ENCODE data around the gene EPS8L1.

The EPS8L1 gene

GRCh38 chr19:55092423-55093318 lies 17.0 kb downstream of the EPS8L1 start:
- Histone ChIP-seq H2AFZ (ENCODE audit: low read length) (no peak overlapping the region), H3K9me3 (ENCODE audit: insufficient read depth, low read depth, low read length) (no peaks in the 10 kb centered on the region), H3K4me2 (ENCODE audit: low read depth, low read length, poor library complexity, severe bottlenecking) (no peak overlapping the region), H3K4me3 (ENCODE audit: low read length, poor library complexity, severe bottlenecking) (no peak overlapping the region), H4K20me1 (ENCODE audit: insufficient read depth, low read length, poor library complexity, severe bottlenecking) (no peaks in the 10 kb centered on the region), H3F3A (ENCODE audit: low read depth) (no peaks in the 10 kb centered on the region), H3K27me3 (ENCODE audit: insufficient read depth, low read length, poor library complexity, severe bottlenecking) (no peaks in the 10 kb centered on the region), H3K36me3 (ENCODE audit: insufficient read depth, low read length) (peaks cover 22% of the 10 kb centered on the region; the same call in 1 of the 2 replicates), H3K9ac (ENCODE audit: low read depth, low read length, poor library complexity, severe bottlenecking) (no peak overlapping the region), H3K79me2 (ENCODE audit: insufficient read depth, low read length) (no peaks in the 10 kb centered on the region), H3K9me2 (replicated peaks; ENCODE audit: low read depth, low read length) (no peaks in the 10 kb centered on the region), H3K4me1 (ENCODE audit: insufficient read depth, low read length, poor library complexity, severe bottlenecking) (no peaks in the 10 kb centered on the region)
- no peak for TF ChIP-seq EZH2phosphoT487 (IDR thresholded peaks at IDR 0.05; ENCODE audit: borderline replicate concordance)
- TF ChIP-seq CTCF (conservative IDR thresholded peaks at IDR 0.05; ENCODE audit: low read length): no peak

GRCh38 chr19:55094456-55095259 lies 19.0 kb downstream of the EPS8L1 start:
- no peaks in the 10 kb centered on the region for H3K9me2 ChIP-seq (replicated peaks; ENCODE audit: low read depth, low read length)
- H4K20me1 ChIP-seq (ENCODE audit: insufficient read depth, low read length, poor library complexity, severe bottlenecking): no peaks in the 10 kb centered on the region
- no peaks in the 10 kb centered on the region for H3F3A ChIP-seq (ENCODE audit: low read depth)
- no peaks in the 10 kb centered on the region for H3K27me3 ChIP-seq (ENCODE audit: insufficient read depth, low read length, poor library complexity, severe bottlenecking)
- H3K9ac ChIP-seq (ENCODE audit: low read depth, low read length, poor library complexity, severe bottlenecking): no peak overlapping the region
- H3K36me3 ChIP-seq (ENCODE audit: insufficient read depth, low read length): peaks cover 22% of the 10 kb centered on the region; the same call in 1 of the 2 replicates
- TF ChIP-seq EZH2phosphoT487 (IDR thresholded peaks at IDR 0.05; ENCODE audit: borderline replicate concordance) (no peak), CTCF (conservative IDR thresholded peaks at IDR 0.05; ENCODE audit: low read length) (no peak)
- no peak overlapping the region for H3K4me2 ChIP-seq (ENCODE audit: low read depth, low read length, poor library complexity, severe bottlenecking)
- no peaks in the 10 kb centered on the region for H3K4me1 ChIP-seq (ENCODE audit: insufficient read depth, low read length, poor library complexity, severe bottlenecking)
- H3K4me3 ChIP-seq (ENCODE audit: low read length, poor library complexity, severe bottlenecking): no peak overlapping the region
- no peaks in the 10 kb centered on the region for H3K79me2 ChIP-seq (ENCODE audit: insufficient read depth, low read length)
- H2AFZ ChIP-seq (ENCODE audit: low read length): no peak overlapping the region
- H3K9me3 ChIP-seq (ENCODE audit: insufficient read depth, low read depth, low read length): no peaks in the 10 kb centered on the region

- TF ChIP-seq EZH2phosphoT487 (IDR thresholded peaks at IDR 0.05; ENCODE audit: borderline replicate concordance) (no peak), CTCF (conservative IDR thresholded peaks at IDR 0.05; ENCODE audit: low read length) (no peak)
- H2AFZ ChIP-seq (ENCODE audit: low read length): no peak overlapping the region
- no peaks in the 10 kb centered on the region for H3K4me1 ChIP-seq (ENCODE audit: insufficient read depth, low read length, poor library complexity, severe bottlenecking)
- H4K20me1 ChIP-seq (ENCODE audit: insufficient read depth, low read length, poor library complexity, severe bottlenecking): no peaks in the 10 kb centered on the region
- no peaks in the 10 kb centered on the region for H3F3A ChIP-seq (ENCODE audit: low read depth)
- no peaks in the 10 kb centered on the region for H3K9me2 ChIP-seq (replicated peaks; ENCODE audit: low read depth, low read length)
- H3K36me3 ChIP-seq (ENCODE audit: insufficient read depth, low read length): peaks cover 22% of the 10 kb centered on the region; the same call in 1 of the 2 replicates
- no peak overlapping the region for H3K4me2 ChIP-seq (ENCODE audit: low read depth, low read length, poor library complexity, severe bottlenecking)
- H3K27me3 ChIP-seq (ENCODE audit: insufficient read depth, low read length, poor library complexity, severe bottlenecking): no peaks in the 10 kb centered on the region
- H3K4me3 ChIP-seq (ENCODE audit: low read length, poor library complexity, severe bottlenecking): no peak overlapping the region
- no peaks in the 10 kb centered on the region for H3K9me3 ChIP-seq (ENCODE audit: insufficient read depth, low read depth, low read length)
- no peaks in the 10 kb centered on the region for H3K79me2 ChIP-seq (ENCODE audit: insufficient read depth, low read length)
- no peak overlapping the region for H3K9ac ChIP-seq (ENCODE audit: low read depth, low read length, poor library complexity, severe bottlenecking)
These were observed 19.8 kb downstream of the EPS8L1 start for GRCh38 chr19:55095260-55096060.
